GM10248 (cell line): ENCODE data around the gene ZNF232.
"Not testable (repeated sequence)": the region's sequence is repeated elsewhere in the genome, so short reads cannot be mapped to it uniquely, and the experiment has no call there.

Experiments
- CTCF ChIA-PET: fragments of 300-600 bp; sonication (Branson Sonifier 250); formaldehyde crosslinking; extraction: SDS; loops from one replicate; lab custom pipeline; 2021; ENCODE audit warnings: antibody characterized with exemption; lab: Yijun Ruan, JAX
- POLR2A ChIA-PET: fragments of 350-650 bp; sonication (Branson Sonifier 250); formaldehyde crosslinking; extraction: SDS; loops from one replicate; lab custom pipeline; 2020; ENCODE audit warnings: antibody characterized with exemption; lab: Yijun Ruan, JAX
- DNase-seq: peaks from one replicate; pipeline ENCODE4 v3.0.0; 2012; ENCODE audit errors: extremely low spot score
- CTCF ChIP-seq: IDR thresholded peaks from 2 replicates; pipeline ENCODE4 v1.5.1; 2012; ENCODE audit warnings: mild to moderate bottlenecking, low read depth; ENCODE audit errors: extremely low read depth, missing control alignments, control extremely low read depth

The ZNF232 gene

GRCh38 chr17:5080591-5080990 is 31.1 kb downstream of the ZNF232 start:
- no peak for TF ChIP-seq CTCF
- ChIA-PET CTCF (interaction anchor here (2.5 kb wide), 1 partner anchor 9 kb away, joined by 8 read pairs; no protein-coding TSS in a partner anchor), POLR2A (no interaction called here)
- DNase-seq = no peak

GRCh38 chr17:5078106-5079028 is 33.3 kb downstream of the ZNF232 start, which contains the start of gene ZFP3:
ZFP3 (plus strand) TSS chr17:5078467; CDS start chr17:5091505, 13,038 bp downstream.
- DNase-seq = peak; percentile 89
- CTCF ChIA-PET = interaction anchor here (0.7 to 2.5 kb wide), 5 partner anchors 11 to 114 kb away, joined by 3 to 8 read pairs (median 3); no protein-coding TSS in a partner anchor
- POLR2A ChIA-PET = interaction anchor here (0.6 kb wide), 1 partner anchor 114 kb away, joined by 7 read pairs; no protein-coding TSS in a partner anchor
- no peak for TF ChIP-seq CTCF

DNA sequence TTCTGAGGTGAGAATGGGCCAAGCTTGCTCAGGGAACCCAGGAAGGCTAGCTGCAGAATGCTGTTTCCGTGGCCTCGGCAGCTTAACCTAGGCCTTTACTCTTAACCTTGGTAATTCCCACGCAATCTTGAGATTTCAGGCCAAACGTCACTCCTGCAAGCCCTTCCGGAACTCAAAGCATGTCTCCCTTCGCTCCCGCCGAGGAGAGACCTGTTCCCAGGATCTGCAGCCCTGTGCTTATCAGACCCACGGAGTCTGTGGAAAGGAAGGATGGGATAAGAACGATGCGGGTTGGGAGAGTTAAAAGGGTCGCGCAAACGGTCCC is 33.9 kb downstream of the ZNF232 start:
- POLR2A ChIA-PET = no interaction called here
- TF ChIP-seq CTCF = no peak
- no peak for DNase-seq
- CTCF ChIA-PET = no interaction called here

DNA sequence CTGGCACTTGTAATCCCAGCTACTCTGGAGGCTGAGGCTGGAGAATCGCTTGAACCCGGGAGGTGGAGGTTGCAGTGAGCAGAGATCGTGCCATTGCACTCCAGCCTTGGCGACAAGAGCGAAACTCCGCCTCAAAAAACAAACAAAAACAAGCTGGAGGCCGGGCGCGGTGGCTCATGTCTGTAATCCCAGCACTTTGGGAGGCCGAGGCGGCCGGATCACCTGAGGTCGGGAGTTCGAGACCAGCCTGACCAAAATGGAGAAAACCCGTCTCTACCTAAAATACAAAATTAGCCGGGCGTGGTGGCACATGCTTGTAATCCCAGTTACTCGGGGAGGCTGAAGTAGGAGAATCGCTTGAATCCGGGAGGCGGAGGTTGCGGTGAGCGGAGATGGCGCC is 34.4 kb downstream of the ZNF232 start:
- POLR2A ChIA-PET, DNase-seq, CTCF ChIA-PET: not testable (repeated sequence)

DNA sequence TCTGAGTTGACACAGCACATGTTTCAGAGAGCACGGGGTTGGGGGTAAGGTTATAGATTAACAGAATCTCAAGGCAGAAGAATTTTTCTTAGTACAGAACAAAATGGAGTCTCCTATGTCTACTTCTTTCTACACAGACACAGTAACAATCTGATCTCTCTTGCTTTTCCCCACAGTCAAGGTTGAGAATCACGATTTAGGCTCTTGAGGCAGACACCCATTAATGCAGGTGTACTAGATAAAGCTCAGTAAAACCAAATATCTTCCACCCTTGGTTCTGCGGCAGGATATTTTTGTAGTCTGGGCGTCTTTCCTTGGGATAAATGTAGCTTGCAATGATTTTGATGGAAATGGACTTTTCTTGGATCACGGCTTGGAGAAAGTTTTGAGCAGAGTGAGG is 36.2 kb downstream of the ZNF232 start:
- DNase-seq, POLR2A ChIA-PET, CTCF ChIA-PET: not testable (repeated sequence)

DNA sequence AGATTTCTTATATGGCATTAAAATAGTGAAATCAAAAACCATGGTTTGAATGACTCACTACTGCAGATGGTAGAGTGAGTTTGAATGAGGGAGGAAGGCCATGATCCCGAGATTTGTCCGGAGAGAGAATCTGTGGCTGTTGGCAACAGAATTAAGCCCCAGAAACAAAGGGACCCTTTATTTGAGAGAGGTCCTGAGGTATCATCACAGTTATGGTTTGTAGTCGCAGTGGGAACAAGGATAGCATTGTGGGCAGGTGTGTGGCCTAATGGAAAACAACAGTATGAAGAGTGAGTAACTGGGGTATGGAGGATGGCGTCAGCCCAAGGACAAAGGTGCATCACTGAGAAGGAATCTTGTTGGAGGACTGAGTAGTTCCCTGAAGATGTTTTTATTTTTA is 42.0 kb downstream of the ZNF232 start:
- TF ChIP-seq CTCF = no peak
- POLR2A ChIA-PET = no interaction called here
- CTCF ChIA-PET = no interaction called here
- no peak for DNase-seq

- DNase-seq = no peak
- TF ChIP-seq CTCF = no peak
- POLR2A ChIA-PET = no interaction called here
- CTCF ChIA-PET = interaction anchor here (1.1 kb wide), 1 partner anchor 159 kb away, joined by 5 read pairs; no protein-coding TSS in a partner anchor
Measured at GRCh38 chr17:5068236-5068635, 43.4 kb downstream of the ZNF232 start.
